AG09309 (cell line): Measurements from ENCODE around the gene FCN1.

Experiments used
- DNase-seq: peaks from one replicate; pipeline ENCODE4 v3.0.0-alpha.2; 2010; ENCODE audit warnings: low read depth
- H3K4me3 ChIP-seq: 2 replicates; pipeline ENCODE4 v1.5.1; 2011; ENCODE audit warnings: mild to moderate bottlenecking, low read depth, low read length, moderate library complexity; ENCODE audit not compliant: control insufficient read depth
- CTCF ChIP-seq: IDR thresholded peaks from 2 replicates; pipeline ENCODE4 v1.5.1; 2011; ENCODE audit warnings: mild to moderate bottlenecking, low read depth, low read length, inconsistent platforms; ENCODE audit not compliant: insufficient read depth, control insufficient read depth; ENCODE audit errors: missing control alignments

FCN1 gene

DNA sequence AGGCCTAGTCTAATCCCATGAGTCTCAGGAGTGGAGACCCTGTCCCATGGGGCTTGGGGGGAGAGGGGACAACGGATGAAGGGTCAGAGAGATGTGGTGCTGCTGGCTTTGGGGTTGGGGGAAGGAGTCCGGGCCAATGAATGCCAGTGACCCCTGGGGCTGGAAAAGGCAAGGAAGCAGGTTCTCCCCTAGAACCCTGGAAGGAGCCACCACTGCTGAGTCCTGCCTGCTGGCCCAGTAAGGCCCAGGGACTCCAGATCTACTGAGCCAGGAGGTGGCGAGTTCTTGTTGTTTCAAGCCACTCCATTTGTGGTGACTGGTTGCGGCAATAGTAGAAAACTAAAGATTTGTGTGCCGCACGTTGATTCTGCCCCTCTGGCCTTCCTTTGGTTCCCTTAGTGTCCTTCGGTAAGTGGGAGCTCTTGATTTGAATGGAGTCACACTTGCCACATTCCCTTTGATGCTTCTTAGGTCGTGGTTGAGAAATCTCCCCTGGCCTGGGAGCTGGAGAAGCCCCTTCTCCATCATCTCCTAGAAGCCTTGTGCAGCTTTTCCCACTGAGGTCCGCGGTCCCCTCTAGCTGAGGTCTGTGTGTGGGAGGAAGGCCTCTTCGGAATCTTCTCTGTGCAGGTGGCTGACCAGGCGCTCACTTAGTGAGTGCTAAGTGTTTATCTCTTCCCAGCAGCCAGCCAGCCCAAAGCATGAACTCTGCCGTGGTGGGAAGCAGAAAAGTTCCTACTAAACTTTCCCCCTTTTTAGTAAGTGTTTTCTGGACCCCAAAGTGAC lies 9.0 kb downstream of the FCN1 start:
- no peak for TF ChIP-seq CTCF

DNA sequence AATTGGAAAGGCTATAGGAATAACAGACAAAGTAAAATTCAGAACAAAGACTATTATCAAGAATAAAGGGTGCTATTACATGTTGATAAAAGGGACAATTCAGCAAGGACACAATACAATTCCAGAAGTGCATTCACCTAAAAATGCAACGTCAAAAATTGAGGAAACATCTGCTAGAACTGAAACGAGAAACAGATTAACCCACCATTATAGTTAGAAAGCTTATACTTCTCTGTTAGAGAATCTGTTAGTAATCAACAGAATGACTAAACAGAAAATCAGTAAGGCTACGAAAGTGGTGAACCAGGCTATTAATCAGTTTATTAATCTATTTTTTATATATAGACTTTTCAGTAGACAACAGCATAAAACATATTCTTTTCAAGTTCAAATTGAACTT lies 14.8 kb downstream of the FCN1 start:
- no peak for DNase-seq
- H3K4me3 ChIP-seq: no peak overlapping the region
- no peak for TF ChIP-seq CTCF

More for the DNA sequence above, 9.0 kb downstream of the FCN1 start:
- DNase-seq: no peak
- H3K4me3 ChIP-seq: no peak overlapping the region

GRCh38 chr9:134899818-134900217 lies 17.9 kb downstream of the FCN1 start:
- H3K4me3 ChIP-seq: no peak overlapping the region
- no peak for TF ChIP-seq CTCF
- no peak for DNase-seq

DNA sequence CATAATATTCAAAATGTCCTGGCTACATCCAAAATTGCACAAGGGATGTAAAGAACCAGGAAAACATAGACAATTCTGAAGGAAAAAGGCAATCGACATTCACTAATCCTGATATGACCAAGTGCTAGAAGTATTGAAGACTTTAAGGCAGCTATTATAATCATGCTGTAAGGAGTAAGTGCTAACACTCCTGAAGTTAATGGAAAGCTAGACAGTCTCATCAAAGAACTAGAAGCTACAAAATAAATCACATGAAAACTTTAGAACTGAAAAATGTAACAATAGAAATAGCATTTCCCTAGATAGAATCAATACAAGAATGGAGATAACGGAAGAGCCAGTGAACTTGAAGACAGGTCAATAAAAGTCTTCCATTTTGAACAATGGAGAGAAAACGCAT lies 18.5 kb downstream of the FCN1 start:
- TF ChIP-seq CTCF: no peak
- no peak overlapping the region for H3K4me3 ChIP-seq
- no peak for DNase-seq

DNA sequence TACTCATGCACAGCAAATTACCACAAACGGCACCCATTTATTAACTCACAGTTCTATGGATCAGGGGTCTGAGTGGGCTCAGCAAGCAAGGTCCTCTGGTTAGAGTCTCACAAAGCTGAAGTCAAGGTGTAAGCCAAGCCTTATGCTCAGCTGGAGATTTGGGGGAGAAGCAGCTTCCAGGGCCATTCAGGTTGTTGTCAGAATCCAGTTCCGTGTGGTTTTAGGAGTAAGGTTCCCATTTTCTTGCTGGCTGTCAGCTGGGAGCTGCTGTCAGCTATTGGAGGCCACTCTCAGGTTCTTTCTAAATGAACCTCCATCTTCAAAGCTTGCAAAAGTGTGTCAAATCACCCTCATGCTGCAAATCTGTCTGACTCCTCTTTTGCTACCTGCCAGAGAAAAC lies 19.4 kb downstream of the FCN1 start:
- no peak for TF ChIP-seq CTCF
- DNase-seq: no peak
- H3K4me3 ChIP-seq: no peak overlapping the region

- TF ChIP-seq CTCF: no peak
- DNase-seq: no peak
- no peak overlapping the region for H3K4me3 ChIP-seq
Measured at GRCh38 chr9:134897584-134898170, 20.0 kb downstream of the FCN1 start.
